EL (cell line): ENCODE data around the gene MTX3.

ENCODE experiments used
- DNase-seq: peaks from one replicate; pipeline ENCODE4 v3.0.0-alpha.2; 2016

The MTX3 gene

GRCh38 chr5:79932510-79933504, 58.3 kb downstream of the MTX3 start:
- DNase-seq = no peak

- no peak for DNase-seq
These were observed 59.2 kb downstream of the MTX3 start for GRCh38 chr5:79931866-79932265.

DNA sequence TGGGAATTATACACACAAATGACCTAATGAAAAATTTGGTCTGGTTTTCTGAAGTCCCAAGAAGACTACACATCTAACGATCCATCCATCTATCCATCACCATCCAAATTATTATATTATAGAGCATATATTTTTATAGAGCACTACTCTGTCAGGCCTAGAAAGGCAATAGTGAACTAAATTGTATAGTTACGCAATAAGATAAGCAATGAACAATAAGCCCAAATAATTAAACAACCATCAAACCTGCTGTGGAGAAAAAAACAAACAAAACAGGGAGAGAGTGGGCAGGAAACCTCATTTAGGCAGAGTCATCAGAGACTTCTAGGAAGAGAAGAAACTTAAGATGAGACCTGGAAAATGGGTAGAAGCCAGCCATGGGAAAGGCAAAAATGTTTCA, 59.7 kb downstream of the MTX3 start:
- DNase-seq = no peak

- DNase-seq = no peak
These were observed 62.0 kb downstream of the MTX3 start for GRCh38 chr5:79929095-79929494.
